ENCODE results near the gene SERPINB12.

Gene SERPINB12, protein sequence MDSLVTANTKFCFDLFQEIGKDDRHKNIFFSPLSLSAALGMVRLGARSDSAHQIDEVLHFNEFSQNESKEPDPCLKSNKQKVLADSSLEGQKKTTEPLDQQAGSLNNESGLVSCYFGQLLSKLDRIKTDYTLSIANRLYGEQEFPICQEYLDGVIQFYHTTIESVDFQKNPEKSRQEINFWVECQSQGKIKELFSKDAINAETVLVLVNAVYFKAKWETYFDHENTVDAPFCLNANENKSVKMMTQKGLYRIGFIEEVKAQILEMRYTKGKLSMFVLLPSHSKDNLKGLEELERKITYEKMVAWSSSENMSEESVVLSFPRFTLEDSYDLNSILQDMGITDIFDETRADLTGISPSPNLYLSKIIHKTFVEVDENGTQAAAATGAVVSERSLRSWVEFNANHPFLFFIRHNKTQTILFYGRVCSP

DNA sequence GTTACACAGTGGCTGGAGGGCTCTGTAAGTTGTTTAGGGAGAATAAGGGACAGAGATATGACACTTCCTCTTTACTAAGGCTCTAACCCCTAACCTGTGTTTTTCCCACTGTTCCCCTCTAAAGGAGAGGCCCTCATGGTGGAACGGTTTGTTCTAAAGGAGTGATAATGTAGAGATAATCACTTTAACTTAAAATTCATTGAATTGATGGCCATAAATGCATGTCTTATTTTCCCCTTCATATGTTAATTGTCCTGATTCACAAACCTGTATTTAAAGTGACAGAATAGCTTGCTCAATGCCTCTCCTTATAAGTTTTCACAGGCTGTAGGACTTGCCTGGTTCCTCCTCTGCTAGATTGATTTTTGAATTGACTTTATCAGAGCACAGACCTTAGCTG, at the start of gene SERPINB12:
Gene SERPINB12, plus strand, starts transcription at position 301 of the 400 bp plus-strand sequence. CDS start 13,791 bp downstream, outside the sequence.
- DNase-seq: no peak

DNA sequence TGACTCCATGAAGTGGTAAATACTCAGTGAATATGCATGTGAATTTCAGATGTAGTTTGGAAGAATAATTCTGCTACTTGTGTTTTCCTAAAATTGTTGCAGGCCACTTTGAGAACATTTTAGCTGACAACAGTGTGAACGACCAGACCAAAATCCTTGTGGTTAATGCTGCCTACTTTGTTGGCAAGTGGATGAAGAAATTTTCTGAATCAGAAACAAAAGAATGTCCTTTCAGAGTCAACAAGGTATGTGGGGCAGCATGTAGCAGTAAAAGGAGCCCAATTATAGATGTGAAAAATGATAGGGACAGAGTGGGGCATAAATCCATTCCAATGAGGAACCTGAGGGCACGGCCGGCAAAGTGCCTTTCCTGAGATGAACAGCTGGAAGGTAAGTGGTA, 49.3 kb upstream of the SERPINB12 start:
- no peak for DNase-seq

DNA sequence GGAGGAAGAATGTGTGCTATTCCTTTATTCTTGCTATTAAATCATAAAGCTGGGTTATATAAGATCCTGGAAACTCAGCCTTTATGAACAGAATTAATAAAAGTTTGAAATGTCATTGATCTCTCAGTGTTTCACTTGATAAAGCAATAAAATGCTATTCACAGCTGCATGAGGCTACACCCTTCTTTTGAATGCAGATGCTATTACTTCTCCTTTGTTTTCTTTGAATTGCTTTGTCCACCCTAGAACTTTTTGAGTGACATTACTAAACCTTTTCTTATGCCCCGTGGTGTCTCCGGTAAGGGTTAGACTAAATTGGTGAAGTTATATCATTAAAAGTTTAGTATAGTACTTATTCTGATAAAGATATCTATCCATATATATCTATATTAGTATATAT, 46.5 kb upstream of the SERPINB12 start:
- DNase-seq: no peak

DNA sequence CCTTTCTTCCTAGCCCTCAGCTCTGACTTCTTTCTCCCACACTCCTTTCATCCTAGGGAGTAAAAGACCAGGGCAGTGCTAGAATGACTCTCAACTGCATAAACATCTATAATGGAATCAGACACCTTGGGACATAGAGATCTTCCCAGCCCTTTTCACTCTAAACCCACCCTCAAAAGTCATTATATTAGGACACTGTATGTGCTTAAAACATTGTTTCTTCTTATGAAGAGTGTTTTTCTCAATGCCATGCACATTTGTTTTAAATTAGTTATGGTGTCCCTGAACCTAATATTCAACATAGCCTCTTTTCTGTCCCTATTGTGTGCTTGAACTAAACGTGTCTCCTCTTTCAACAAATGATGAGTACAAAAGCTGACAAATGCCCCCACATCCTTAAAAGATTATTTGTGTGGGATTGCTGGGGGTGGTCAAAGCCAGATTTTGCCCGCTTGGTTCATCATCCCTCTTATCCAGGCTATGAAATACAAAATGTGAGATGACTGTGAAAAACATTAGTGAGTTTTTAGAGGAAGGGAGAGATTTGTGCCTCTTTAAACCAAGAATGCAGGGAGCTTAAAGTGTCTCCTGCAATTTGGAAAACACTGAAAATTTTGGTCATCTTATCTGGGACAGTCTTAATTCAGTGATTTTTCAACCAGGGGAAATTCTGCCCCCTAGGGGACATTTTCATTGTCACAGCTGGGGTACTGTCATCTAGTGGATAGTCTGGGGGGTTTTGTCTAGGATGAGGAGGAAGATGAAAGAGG, 36.4 kb upstream of the SERPINB12 start:
- no peak for DNase-seq

DNA sequence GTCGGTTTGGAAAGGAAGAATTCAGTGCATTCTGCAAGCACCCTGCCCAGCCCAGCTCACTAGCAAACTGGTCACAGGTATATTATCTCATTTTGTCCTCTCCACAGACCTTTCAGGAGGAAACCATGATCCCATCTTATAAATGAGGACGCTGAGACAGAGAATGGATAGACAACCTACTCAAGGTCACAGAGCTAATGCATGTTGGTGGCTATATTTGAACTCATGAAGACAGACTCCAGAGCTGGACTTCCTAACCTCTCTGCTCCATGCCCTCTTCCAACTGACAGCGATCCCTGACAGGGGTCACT, 35.9 kb upstream of the SERPINB12 start:
- no peak for DNase-seq

DNA sequence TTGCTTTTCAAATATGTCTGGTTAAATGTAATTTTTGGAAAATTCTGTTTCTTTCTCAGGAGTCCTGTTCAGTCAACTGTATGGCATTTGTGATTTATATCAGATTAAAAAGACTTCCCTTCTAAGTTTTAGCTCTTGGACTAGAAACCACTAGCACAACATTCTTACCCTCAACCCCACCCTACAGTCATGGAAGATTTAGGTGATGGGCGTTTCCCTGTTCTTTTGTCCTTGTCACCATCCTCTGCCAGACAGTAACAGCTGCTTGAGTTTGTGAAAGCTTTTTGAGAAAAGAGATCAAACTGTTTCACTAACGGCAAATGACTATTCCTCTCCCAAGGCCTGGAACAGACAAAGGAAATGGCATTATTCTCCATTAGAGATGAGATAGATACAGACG, 33.6 kb upstream of the SERPINB12 start:
- DNase-seq: no peak

DNA sequence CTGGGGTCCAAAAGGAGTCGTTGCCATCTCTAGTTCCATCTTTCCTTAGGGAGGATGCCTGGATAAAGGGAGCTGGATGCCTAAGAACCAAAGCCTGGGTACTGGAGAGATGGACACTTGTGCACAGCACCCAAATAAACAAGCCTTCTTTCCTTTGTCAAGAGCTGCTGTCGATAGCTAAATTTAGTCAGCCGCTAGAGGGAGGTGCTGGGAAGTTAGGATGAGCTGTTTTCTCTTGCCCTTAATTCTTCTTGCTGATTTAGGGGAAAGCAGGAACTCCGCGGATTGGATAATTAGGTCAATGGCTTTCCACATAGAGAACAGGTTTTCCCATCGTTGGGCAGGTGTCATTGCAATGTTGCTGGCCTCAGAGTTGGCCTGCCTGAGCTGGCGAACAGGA, 30.9 kb upstream of the SERPINB12 start:
- DNase-seq: no peak

DNA sequence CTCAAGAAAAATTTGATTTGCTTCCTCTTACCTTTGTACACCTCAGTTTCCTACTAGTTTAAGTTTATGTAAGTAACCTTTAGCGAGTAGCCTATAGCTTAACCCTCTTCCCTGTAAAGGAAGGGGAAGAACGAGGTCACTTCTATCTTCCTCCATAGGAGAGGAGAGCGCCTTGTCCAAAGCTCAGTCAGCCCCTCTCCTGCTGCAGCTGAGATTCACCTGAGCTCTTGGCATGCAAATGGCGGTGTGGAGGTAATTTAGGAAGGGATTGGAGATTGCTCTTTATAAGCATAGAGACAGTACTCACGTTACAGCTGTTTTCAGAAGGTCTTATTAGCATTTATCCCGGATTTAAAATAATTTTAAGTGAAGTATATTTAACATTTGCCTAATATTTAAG, 27.8 kb upstream of the SERPINB12 start:
- no peak for DNase-seq

DNA sequence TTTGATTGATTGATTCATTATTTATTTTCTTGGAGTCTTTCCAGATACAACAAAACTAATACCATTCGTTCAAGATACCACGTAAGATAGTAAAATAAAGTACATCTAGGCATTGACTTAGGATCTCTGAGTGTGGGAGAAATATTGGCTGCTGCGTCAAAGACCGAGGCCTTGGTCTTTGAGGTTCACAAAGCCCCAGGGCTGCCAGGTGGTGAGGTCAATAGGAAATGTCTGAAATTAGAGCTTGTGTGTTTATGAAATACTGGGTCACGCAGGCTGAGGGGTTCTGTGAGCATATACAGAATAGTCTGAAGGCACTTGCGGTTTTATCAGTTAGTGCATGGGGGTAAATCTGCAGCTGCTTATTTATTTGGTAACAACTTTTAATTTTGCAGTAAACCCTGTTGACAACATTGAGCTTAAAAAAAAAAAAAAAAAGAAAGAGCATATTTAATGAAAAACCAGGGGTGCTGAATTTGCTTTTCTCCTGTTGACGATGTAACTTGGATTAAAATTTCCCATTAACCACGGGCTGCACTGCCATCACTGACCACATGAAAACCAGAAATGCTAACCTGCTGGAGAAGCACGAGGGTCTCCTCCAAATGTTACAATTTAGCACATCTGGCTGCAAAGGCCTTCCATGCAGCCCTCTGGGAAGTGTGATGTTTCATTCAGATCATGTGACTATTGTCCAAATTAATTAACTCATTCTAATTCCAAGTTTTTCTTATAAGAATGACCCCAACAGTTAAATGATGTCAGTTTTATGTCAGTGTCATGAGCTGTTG, 27.1 kb upstream of the SERPINB12 start:
- no peak for DNase-seq

DNA sequence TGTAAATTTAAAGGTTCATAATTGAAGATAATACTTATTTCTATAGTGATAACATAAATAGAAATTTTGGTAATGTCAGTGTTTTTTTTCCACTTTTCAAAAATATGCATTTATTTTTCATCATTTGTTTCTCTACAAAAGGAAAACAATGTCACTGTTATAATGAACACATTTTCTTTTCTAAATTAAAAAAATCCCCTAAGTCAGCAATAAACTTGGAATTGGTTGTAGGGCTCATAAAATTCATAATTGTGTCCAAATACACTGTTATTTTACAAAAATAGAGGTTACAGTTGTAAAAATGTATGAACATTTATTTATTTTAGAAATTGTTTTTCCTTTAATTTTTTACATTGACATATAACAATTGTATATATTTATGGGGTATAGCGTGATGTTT, 26.4 kb upstream of the SERPINB12 start:
- no peak for DNase-seq

DNA sequence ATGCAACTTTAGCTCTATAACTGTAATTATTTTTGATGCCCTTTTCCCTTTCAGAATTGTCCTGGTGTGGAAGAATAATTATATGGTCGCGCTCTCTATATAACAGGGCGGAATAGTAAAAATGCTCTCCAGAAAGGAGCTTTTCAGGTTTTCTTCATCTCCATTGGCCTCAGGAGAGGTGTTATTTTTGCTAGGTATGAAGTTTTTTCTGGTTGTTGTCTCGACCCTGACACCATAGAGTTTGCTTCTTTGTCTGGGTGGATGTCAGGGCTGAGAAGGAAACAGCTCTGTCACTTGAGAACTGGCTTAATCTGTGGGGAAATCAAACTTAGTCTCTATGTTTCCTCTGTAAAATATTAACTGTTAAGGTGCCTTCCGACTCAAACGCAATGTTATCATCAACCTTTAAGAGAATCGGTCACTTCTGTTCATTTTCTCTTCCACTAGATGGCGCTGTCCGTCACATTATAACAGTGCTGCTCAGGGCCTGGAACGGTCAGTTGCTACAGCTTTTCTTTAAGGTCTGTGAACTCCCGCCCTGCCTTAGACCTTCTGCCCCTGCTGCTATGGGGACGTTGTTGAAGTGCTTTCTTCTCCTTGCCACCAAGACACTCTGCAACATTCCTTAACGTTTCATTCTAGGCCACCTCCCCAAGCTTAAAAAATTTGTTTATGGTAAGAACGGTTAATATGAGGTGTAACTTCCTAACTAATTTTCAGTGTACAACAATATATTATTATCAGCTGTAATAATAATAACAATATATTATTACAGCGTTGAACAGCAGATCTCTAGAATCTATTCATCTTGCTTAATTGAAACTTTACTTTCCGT, 23.8 kb upstream of the SERPINB12 start:
- DNase-seq: peak; percentile 72

DNA sequence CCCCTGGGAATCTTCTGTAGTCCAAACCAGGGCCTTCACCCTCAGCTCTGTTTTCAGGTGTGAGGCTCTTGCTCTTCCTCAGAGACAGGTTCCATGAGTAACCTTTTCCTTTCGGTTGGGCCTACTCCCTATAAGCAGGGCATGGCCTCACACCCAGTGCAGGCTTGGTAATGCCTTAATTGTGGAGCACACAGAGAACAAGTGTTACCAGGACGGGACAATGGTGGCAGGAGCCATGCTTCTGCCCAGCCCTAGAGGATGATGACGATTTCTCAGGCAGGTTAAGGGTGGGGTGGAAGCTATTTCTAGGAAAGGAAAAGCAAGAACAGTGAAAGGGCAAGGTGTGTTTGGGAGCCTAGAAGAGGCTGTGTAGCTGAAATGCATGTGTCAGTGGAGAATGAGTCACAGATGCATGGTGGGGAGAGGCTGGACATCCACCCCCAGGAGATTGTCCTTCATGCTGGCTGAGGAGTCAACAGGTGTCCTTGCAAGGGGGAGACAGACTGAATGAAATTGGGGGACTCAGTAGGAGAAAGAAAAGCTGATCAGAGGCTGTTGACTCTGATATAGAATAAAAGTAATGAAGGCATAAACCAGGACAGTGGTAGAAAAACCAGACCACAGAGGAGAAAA, 22.0 kb upstream of the SERPINB12 start:
- DNase-seq: no peak

DNA sequence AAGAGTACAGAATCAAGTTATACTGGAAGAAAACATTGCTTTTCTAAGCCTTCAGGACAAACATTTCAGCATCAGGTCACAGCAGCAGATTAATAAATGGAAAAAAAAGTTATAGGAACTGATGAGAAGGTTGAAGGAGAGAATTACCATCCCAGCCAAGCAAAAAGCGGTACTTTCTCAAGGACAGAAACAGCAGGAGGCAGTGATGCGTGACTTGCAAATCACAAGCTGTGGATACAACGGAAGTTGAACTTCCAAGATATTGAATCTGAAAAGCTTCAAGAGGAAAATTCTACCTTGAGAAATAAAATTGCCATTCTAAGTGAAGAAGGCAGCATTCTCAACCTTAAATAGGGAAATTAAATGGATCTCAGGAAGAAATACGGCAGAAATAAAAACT, 18.5 kb upstream of the SERPINB12 start:
- no peak for DNase-seq

DNA sequence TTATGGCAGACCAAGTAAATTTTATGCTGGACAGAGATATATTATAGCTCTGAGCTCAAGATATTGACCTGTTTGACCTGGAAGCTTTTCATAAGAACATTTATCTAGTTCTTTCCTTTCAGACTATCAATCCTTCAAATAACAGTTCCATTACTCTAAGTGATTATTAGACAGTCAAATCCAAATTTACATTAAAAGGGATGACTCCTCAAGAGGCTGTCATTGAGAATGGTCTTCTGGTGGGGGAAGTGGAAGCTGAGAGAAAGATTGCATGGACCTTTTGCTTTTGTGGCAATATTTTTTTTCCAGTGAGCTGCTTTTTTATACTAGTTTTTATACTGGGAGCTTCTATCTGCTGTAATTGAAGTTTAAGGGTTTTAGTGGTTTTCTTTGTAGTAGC, 14.9 kb upstream of the SERPINB12 start:
- DNase-seq: no peak

DNA sequence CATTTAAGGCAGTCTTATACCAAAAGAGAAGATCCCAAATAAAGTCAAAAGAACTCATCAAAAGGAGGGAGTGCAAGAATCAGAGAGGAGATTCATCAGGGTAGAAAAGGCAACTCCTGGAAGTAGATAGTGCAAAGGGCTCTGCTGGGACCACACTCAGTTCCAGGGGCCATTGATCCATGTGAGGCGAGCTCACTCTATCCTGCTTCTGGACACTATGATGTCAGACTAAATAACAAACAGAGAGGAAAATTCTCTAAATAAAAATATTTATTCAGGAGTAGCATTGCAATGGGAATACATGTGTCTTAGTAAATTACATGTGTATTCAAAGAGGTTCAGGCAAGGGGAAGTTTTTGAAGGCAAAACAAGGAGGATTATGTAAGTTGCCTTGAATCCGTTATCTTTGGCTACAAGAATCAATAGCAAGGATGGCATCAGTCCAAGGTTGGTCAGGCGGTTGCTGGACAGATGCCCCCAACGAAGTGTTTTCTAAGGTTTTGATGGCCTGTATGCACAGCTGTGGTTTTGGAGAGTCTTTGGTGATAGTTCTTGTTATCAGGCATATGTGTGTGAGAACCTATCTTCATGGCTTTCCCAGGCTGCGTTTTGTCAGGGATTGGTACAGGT, 13.2 kb upstream of the SERPINB12 start:
- DNase-seq: no peak

DNA sequence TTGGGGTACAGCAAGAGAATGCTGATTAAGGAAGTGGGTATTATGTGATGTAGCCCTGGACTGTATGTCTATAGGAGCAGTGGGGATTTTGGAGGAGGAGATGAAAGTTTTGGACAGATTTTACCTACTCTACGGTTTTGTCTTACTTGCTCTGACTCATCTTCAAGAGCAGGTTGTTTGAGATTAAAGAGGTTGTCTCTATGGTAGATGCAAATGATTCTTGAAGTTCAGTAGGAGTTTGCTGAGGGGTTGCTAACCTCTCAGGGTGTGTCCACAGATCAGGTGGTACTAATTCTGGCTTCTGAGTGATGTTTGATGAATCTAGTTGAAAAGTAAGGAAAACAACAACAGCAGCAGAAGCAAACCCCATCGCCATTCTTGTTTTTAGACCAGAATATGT, 9.7 kb upstream of the SERPINB12 start:
- no peak for DNase-seq

DNA sequence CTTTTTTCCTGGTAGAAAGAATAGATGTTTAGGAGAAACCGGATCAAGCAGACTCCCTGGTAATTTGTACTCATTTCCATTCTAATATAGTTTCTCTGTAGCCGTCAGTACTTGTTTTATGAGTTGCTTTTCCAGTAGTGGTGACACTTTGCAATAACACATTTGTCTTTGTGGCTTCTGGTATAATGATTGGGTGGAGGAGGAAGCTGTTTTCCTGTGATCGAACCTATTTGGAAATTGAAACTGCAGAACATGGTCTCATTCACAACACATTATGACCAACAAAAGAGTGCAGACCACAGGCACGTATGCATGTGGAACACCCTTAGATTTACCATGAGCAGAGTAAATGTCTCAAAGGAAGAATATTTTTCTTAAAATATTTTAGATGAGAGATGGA, 7.6 kb upstream of the SERPINB12 start:
- no peak for DNase-seq

DNA sequence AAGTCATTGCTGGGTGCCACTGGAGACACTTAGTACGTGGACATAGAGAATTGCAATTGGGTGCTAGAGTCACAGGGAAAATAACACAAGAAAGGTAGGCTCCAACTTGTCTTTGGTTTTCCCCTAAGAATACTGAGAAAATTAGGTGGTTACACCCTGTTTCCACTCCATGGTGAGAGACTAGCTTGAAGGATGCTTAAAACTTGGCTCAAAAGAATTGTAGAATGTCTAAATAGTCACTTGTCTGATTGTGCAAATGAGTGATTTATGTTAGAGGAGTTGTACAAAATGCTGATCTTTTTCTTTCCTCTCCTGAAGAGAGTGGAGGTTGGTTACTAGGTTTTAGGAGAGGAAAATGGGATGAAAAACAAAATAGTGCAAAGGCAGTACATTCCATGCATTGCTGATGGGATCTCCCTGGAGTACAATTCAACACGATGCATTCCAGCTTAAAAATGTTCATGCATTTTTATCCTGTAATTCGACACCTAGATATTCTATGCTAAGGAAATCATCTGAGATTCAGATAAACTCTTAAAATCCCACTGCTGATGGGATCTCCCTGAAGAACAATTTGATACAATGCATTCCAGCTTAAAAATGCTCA, 2.2 kb upstream of the SERPINB12 start:
- no peak for DNase-seq

DNA sequence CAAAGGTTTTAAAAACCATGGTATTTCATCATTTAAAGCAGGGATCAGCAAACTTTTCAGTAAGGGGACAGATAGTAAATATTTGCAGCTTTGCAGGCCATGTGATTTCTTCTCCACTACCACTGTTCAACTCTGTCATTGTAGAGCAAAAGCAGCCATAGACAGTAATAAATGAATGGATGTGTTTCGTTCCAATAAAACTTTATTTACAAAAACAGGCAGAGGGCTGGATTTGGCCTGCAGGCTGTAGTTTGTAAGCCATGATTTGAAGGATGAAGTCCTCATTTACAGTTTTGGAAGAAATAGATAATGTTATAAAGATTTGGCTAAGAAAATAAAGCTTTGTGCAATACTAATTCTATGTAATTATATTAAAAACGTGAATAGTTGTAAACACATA, 1.8 kb downstream of the SERPINB12 start:
- DNase-seq: no peak

DNA sequence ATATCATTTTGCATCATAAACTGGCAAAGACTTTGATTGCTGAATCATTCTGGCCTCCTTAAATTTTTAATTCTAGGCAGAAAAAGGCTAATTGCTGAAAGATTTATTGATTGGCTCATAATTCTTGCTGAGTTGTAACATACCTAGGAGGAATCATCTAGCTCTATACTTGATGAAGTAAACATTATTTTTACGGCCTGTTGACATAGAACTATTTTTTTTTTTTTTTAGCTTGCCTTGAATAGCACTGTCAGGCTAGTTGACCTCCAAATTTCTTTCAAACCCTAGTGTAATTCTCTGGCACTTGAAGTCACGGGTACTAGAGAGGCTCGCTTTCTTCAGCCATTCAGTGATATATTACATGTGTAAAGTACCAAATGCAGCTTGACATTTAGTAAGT, 2.8 kb downstream of the SERPINB12 start:
- DNase-seq: no peak

DNA sequence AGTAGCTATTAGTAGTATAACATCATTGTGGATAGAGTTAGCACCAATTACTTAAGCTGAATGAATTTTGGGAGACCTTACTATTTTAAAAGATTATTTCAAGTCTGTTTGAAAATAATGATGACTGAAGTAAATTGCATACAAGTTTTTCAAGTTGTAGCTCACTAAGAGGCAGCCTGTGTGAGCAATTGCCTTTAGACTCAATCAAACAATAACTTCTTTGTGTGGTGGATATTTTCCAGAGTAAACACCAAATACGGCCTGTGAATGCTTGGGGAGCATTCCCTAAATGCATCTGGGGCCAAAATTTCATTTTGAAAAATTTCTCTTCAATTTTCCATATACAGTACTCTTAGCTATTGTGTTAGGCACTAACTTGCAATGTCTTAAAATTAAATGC, 7.9 kb downstream of the SERPINB12 start:
- DNase-seq: no peak
